ENCODE measurements around the gene SIDT2.

SIDT2 gene

GRCh38 chr11:117188620-117189081 is 10.1 kb downstream of the SIDT2 start:
- TF ChIP-seq CTCF (IDR thresholded peaks at IDR 0.05; ENCODE audit: unreplicated experiment in 3 of 3), result no peak
- H3K27ac Mint-ChIP-seq, result no peak overlapping the region
- no peak overlapping the region for H3K4me3 Mint-ChIP-seq
- H3K4me1 Mint-ChIP-seq, result no peaks in the 10 kb centered on the region
- no peaks in the 10 kb centered on the region for H3K27me3 Mint-ChIP-seq (ENCODE audit: low read depth)
- peaks cover 29% of the 10 kb centered on the region for H3K36me3 Mint-ChIP-seq (ENCODE audit: low read depth)
- H3K9me3 Mint-ChIP-seq, result no peaks in the 10 kb centered on the region

GRCh38 chr11:117189191-117189940 is 10.8 kb downstream of the SIDT2 start:
- TF ChIP-seq CTCF (IDR thresholded peaks at IDR 0.05; ENCODE audit: unreplicated experiment in 3 of 3), result no peak
- H3K36me3 Mint-ChIP-seq (ENCODE audit: low read depth), result peaks cover 22% of the 10 kb centered on the region
- no peak overlapping the region for H3K27ac Mint-ChIP-seq

GRCh38 chr11:117189941-117190544 is 11.5 kb downstream of the SIDT2 start:
- no peak for TF ChIP-seq CTCF (IDR thresholded peaks at IDR 0.05; ENCODE audit: unreplicated experiment in 3 of 3)
- no peak overlapping the region for H3K4me3 Mint-ChIP-seq
- no peaks in the 10 kb centered on the region for H3K9me3 Mint-ChIP-seq
- peaks cover 23% of the 10 kb centered on the region for H3K36me3 Mint-ChIP-seq (ENCODE audit: low read depth)
- no peak overlapping the region for H3K27ac Mint-ChIP-seq
- H3K27me3 Mint-ChIP-seq (ENCODE audit: low read depth), result no peaks in the 10 kb centered on the region
- no peaks in the 10 kb centered on the region for H3K4me1 Mint-ChIP-seq

More at GRCh38 chr11:117189191-117189940, 10.8 kb downstream of the SIDT2 start:
- H3K4me1 Mint-ChIP-seq, result no peaks in the 10 kb centered on the region
- no peaks in the 10 kb centered on the region for H3K27me3 Mint-ChIP-seq (ENCODE audit: low read depth)
- H3K4me3 Mint-ChIP-seq, result no peak overlapping the region
- H3K9me3 Mint-ChIP-seq, result no peaks in the 10 kb centered on the region

- Mint-ChIP-seq H3K9me3 (no peaks in the 10 kb centered on the region), H3K27me3 (ENCODE audit: low read depth) (no peaks in the 10 kb centered on the region), H3K4me3 (no peak overlapping the region), H3K36me3 (ENCODE audit: low read depth) (peaks cover 26% of the 10 kb centered on the region), H3K27ac (no peak overlapping the region), H3K4me1 (no peaks in the 10 kb centered on the region)
- no peak for TF ChIP-seq CTCF (IDR thresholded peaks at IDR 0.05; ENCODE audit: unreplicated experiment in 3 of 3)
Measured at GRCh38 chr11:117191680-117192400, 13.3 kb downstream of the SIDT2 start.

- H3K4me1 Mint-ChIP-seq, result peaks cover 3% of the 10 kb centered on the region
- H3K36me3 Mint-ChIP-seq (ENCODE audit: low read depth), result peaks cover 23% of the 10 kb centered on the region
- no peaks in the 10 kb centered on the region for H3K9me3 Mint-ChIP-seq
- no peaks in the 10 kb centered on the region for H3K27me3 Mint-ChIP-seq (ENCODE audit: low read depth)
- no peak overlapping the region for H3K4me3 Mint-ChIP-seq
- no peak overlapping the region for H3K27ac Mint-ChIP-seq
- no peak for TF ChIP-seq CTCF (IDR thresholded peaks at IDR 0.05; ENCODE audit: unreplicated experiment in 3 of 3)
Measured at GRCh38 chr11:117192401-117192875, 13.9 kb downstream of the SIDT2 start.
